ENCODE measurements around the gene TMEM232.
"Not testable (repeated sequence)": the region's sequence is repeated elsewhere in the genome, so short reads cannot be mapped to it uniquely, and the experiment has no call there.

Gene TMEM232

GRCh38 chr5:110736753-110737152 lies 10.3 kb upstream of the TMEM232 start:
- Histone ChIP-seq H3K4me3 (no peak overlapping the region), H3K27ac (no peak overlapping the region)
- TF ChIP-seq CTCF (IDR thresholded peaks at IDR 0.05), result no peak
- DNase-seq (ENCODE audit: low spot score), result no peak

- Histone ChIP-seq H3K4me3 (no peak overlapping the region), H3K27ac (no peak overlapping the region)
These were observed 9.1 kb upstream of the TMEM232 start for GRCh38 chr5:110735556-110735955.

GRCh38 chr5:110734101-110734500 lies 7.6 kb upstream of the TMEM232 start:
- Histone ChIP-seq H3K27ac (no peak overlapping the region), H3K4me3 (no peak overlapping the region)
- no peak for TF ChIP-seq CTCF (IDR thresholded peaks at IDR 0.05)
- no peak for DNase-seq (ENCODE audit: low spot score)

More at GRCh38 chr5:110735556-110735955, 9.1 kb upstream of the TMEM232 start:
- DNase-seq (ENCODE audit: low spot score), result no peak
- TF ChIP-seq CTCF (IDR thresholded peaks at IDR 0.05), result no peak

- not testable (repeated sequence) for H3K4me3 ChIP-seq; H3K27ac ChIP-seq; DNase-seq (ENCODE audit: low spot score)
These were observed 5.0 kb upstream of the TMEM232 start for GRCh38 chr5:110731499-110731898.

- DNase-seq (ENCODE audit: low spot score), result no peak
These were observed 499 bp upstream of the TMEM232 start for GRCh38 chr5:110727025-110727314.

GRCh38 chr5:110718311-110718710 lies 8.2 kb downstream of the TMEM232 start:
- H3K4me3 ChIP-seq, result no peak overlapping the region
- H3K27ac ChIP-seq, result no peak overlapping the region
- DNase-seq (ENCODE audit: low spot score), result no peak
- TF ChIP-seq CTCF (IDR thresholded peaks at IDR 0.05), result no peak

More at GRCh38 chr5:110727025-110727314, 499 bp upstream of the TMEM232 start:
- Histone ChIP-seq H3K4me3 (peak overlapping the region; percentile 60), H3K27ac (no peak overlapping the region)
- TF ChIP-seq CTCF (IDR thresholded peaks at IDR 0.05), result no peak

GRCh38 chr5:110716247-110717245 lies 9.9 kb downstream of the TMEM232 start:
- Histone ChIP-seq H3K27ac (no peak overlapping the region), H3K4me3 (no peak overlapping the region)
- no peak for TF ChIP-seq CTCF (IDR thresholded peaks at IDR 0.05)
- no peak for DNase-seq (ENCODE audit: low spot score)
